Measurements from ENCODE around the gene GRAMD1A.

Gene GRAMD1A

GRCh38 chr19:35015954-35016351 lies 15.8 kb downstream of the GRAMD1A start (continued):
- TF ChIP-seq ZSCAN30 (tag by site-specific recombination; IDR thresholded peaks at IDR 0.05), result no peak
- TF ChIP-seq GLIS2 (tag by site-specific recombination; IDR thresholded peaks at IDR 0.05), result no peak
- TF ChIP-seq, protein P1, sequence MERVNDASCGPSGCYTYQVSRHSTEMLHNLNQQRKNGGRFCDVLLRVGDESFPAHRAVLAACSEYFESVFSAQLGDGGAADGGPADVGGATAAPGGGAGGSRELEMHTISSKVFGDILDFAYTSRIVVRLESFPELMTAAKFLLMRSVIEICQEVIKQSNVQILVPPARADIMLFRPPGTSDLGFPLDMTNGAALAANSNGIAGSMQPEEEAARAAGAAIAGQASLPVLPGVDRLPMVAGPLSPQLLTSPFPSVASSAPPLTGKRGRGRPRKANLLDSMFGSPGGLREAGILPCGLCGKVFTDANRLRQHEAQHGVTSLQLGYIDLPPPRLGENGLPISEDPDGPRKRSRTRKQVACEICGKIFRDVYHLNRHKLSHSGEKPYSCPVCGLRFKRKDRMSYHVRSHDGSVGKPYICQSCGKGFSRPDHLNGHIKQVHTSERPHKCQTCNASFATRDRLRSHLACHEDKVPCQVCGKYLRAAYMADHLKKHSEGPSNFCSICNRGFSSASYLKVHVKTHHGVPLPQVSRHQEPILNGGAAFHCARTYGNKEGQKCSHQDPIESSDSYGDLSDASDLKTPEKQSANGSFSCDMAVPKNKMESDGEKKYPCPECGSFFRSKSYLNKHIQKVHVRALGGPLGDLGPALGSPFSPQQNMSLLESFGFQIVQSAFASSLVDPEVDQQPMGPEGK (tag by site-specific recombination; IDR thresholded peaks at IDR 0.05), result no peak
- TF ChIP-seq ZNF169 (tag by site-specific recombination; IDR thresholded peaks at IDR 0.05), result no peak
- no peak for TF ChIP-seq ZNF624 (tag by site-specific recombination; IDR thresholded peaks at IDR 0.05)
- TF ChIP-seq ZFP69B (tag by site-specific recombination; IDR thresholded peaks at IDR 0.05), result no peak
- no peak for TF ChIP-seq ZNF560 (tag by site-specific recombination; IDR thresholded peaks at IDR 0.05; ENCODE audit: borderline replicate concordance)
- TF ChIP-seq ZNF555 (tag by site-specific recombination; conservative IDR thresholded peaks at IDR 0.05), result no peak
- no peak for TF ChIP-seq ZNF184 (tag by site-specific recombination; IDR thresholded peaks at IDR 0.05)

GRCh38 chr19:35017507-35017906 lies 17.4 kb downstream of the GRAMD1A start:
- H3K36me3 ChIP-seq (ENCODE audit: control insufficient read depth in 2 of 2, insufficient read depth in 1 of 2, low read length in 2 of 2), result peaks cover 96 to 100% of the 10 kb centered on the region in 2 experiments
- TF ChIP-seq ZNF175 (tag by site-specific recombination; IDR thresholded peaks at IDR 0.05), result no peak
- TF ChIP-seq, protein P2, sequence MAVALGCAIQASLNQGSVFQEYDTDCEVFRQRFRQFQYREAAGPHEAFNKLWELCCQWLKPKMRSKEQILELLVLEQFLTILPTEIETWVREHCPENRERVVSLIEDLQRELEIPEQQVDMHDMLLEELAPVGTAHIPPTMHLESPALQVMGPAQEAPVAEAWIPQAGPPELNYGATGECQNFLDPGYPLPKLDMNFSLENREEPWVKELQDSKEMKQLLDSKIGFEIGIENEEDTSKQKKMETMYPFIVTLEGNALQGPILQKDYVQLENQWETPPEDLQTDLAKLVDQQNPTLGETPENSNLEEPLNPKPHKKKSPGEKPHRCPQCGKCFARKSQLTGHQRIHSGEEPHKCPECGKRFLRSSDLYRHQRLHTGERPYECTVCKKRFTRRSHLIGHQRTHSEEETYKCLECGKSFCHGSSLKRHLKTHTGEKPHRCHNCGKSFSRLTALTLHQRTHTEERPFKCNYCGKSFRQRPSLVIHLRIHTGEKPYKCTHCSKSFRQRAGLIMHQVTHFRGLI (tag by site-specific recombination; IDR thresholded peaks at IDR 0.05), result no peak
- TF ChIP-seq ZNF623 (tag by site-specific recombination; IDR thresholded peaks at IDR 0.05), result no peak
- TF ChIP-seq, protein P3, sequence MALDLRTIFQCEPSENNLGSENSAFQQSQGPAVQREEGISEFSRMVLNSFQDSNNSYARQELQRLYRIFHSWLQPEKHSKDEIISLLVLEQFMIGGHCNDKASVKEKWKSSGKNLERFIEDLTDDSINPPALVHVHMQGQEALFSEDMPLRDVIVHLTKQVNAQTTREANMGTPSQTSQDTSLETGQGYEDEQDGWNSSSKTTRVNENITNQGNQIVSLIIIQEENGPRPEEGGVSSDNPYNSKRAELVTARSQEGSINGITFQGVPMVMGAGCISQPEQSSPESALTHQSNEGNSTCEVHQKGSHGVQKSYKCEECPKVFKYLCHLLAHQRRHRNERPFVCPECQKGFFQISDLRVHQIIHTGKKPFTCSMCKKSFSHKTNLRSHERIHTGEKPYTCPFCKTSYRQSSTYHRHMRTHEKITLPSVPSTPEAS (tag by site-specific recombination; IDR thresholded peaks at IDR 0.05), result no peak
- no peak for TF ChIP-seq ZNF114 (tag by site-specific recombination; IDR thresholded peaks at IDR 0.05)
- TF ChIP-seq, protein P4, sequence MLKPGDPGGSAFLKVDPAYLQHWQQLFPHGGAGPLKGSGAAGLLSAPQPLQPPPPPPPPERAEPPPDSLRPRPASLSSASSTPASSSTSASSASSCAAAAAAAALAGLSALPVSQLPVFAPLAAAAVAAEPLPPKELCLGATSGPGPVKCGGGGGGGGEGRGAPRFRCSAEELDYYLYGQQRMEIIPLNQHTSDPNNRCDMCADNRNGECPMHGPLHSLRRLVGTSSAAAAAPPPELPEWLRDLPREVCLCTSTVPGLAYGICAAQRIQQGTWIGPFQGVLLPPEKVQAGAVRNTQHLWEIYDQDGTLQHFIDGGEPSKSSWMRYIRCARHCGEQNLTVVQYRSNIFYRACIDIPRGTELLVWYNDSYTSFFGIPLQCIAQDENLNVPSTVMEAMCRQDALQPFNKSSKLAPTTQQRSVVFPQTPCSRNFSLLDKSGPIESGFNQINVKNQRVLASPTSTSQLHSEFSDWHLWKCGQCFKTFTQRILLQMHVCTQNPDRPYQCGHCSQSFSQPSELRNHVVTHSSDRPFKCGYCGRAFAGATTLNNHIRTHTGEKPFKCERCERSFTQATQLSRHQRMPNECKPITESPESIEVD (tag by site-specific recombination; IDR thresholded peaks at IDR 0.05), result no peak
- TF ChIP-seq, protein P5, sequence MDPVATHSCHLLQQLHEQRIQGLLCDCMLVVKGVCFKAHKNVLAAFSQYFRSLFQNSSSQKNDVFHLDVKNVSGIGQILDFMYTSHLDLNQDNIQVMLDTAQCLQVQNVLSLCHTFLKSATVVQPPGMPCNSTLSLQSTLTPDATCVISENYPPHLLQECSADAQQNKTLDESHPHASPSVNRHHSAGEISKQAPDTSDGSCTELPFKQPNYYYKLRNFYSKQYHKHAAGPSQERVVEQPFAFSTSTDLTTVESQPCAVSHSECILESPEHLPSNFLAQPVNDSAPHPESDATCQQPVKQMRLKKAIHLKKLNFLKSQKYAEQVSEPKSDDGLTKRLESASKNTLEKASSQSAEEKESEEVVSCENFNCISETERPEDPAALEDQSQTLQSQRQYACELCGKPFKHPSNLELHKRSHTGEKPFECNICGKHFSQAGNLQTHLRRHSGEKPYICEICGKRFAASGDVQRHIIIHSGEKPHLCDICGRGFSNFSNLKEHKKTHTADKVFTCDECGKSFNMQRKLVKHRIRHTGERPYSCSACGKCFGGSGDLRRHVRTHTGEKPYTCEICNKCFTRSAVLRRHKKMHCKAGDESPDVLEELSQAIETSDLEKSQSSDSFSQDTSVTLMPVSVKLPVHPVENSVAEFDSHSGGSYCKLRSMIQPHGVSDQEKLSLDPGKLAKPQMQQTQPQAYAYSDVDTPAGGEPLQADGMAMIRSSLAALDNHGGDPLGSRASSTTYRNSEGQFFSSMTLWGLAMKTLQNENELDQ (tag by site-specific recombination; IDR thresholded peaks at IDR 0.05; ENCODE audit: low read depth), result no peak
- TF ChIP-seq SCRT1 (tag by site-specific recombination; IDR thresholded peaks at IDR 0.05; ENCODE audit: borderline replicate concordance), result no peak
- TF ChIP-seq ZNF23 (tag by site-specific recombination; IDR thresholded peaks at IDR 0.05; ENCODE audit: borderline replicate concordance), result no peak
- no peak for TF ChIP-seq ZNF530 (tag by site-specific recombination; IDR thresholded peaks at IDR 0.05; ENCODE audit: low read depth)
- no peak for TF ChIP-seq INSM2 (tag by site-specific recombination; IDR thresholded peaks at IDR 0.05)
- POLR2A ChIA-PET, result interaction anchor here (1.8 kb wide), 1 partner anchor 10 kb away, joined by 10 read pairs; no protein-coding TSS in a partner anchor

More at GRCh38 chr19:35017507-35017906, 17.4 kb downstream of the GRAMD1A start:
- H3K4me1 ChIP-seq (ENCODE audit: control insufficient read depth, insufficient read depth, low read length), result no peaks in the 10 kb centered on the region
- H3K27ac ChIP-seq (ENCODE audit: extremely low read depth, low read depth, low read length), result no peak overlapping the region
- H3K9me3 ChIP-seq (ENCODE audit: control insufficient read depth, insufficient read depth, low read depth, low read length), result no peaks in the 10 kb centered on the region
- H3K4me3 ChIP-seq (ENCODE audit: low read depth, low read length), result no peak overlapping the region
- CTCF ChIA-PET, result interaction anchor here (0.6 to 9.0 kb wide), 7 partner anchors 17 to 173 kb away, joined by 3 to 96 read pairs (median 3); partner anchors contain the start of gene GRAMD1A
